Stimulated activated CD8-positive, alpha-beta memory T cell treated with anti-CD3 and anti-CD28 coated beads, Interleukin-12 subunit alpha, Interleukin-12 subunit beta, amount 100 ng/mL, for 24 hours (primary cell): Measurements from ENCODE around the gene CXCL3.

Experiments used
- DNase-seq: peaks from one replicate; pipeline ENCODE4 v3.0.0-alpha.2; 2020; ENCODE audit errors: extremely low read depth

Gene CXCL3

DNA sequence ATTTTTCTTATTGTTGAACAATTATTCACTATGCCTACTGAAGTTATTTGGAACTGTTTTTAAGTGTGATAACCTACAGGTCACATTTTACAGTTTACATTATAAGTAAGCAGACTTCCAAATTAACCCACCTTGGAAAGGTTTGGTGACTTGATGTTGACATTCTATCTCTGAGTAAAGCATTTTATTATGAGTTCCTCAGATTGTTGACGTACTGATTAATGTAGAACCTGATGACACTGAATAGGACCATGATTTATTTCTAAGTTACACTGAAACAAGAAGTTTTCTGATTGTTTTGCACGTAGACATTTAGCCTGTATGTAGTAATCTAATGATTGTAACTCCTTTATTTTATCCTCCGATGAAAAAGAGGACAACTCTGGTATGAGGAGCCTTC, 17.0 kb upstream of the CXCL3 start:
- no peak for DNase-seq

DNA sequence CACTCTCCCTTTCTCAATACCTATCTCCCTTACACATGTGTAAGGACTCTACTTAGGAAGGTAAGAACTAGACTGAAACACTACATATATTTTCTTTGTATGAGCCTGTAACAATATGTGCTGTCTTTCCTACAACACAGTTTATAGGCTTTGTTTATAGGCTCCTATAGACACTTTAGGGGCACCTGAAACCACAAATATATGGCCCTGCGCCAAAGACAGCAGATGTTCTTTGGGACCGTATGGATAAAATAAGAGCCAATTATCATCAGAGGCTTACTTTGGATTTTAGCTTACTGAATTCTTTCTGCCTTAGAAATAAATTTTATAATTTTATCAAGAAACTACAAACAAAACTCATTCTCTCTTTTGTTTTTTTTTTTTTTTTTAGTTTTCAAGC, 16.6 kb upstream of the CXCL3 start:
- DNase-seq = no peak

DNA sequence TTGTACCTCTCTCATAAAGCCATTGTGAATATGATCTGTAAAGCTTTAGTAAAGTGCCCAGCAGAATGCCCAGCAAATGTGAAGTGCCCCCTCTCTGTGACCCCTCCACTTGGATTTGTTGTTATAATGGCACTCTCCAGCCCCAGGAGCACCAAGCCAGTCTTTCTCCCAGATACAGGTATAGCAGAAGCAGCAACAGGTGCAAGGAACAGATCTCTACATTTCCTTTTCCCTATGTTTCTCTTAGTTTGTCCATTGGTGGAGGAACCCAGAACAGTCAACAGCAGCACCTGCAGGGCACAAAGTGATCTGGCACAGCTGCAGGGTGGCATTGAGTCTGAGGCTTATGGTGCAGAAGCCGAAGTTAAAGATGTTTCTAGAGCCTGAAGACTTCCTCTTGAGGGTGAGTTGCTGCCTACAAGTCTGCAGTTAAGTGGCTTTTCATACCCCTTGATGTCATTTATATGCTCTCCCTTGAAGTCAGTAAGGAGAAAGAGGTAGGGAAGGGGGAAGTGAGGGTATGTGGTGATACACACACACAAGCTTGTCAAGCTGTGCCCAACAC, 16.1 kb upstream of the CXCL3 start:
- DNase-seq = no peak

DNA sequence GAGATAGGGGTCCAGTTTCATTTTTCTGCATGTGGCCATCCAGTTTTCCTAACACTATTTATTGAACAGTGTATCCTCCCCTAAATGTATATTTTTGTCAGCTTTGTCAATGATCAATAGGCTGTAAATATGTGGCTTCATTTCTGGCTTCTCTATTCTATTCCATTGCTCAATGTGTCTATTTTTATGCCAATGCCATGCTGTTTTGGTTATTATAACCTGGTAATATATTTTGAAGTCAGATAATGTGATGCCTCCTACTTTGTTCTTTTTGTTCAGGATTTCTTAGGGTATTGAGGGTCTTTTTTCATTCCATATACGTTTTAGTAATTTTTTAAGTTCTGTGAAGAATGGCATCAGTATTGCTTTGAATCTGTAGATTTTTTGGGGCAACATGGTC, 8.7 kb upstream of the CXCL3 start:
- DNase-seq = no peak

DNA sequence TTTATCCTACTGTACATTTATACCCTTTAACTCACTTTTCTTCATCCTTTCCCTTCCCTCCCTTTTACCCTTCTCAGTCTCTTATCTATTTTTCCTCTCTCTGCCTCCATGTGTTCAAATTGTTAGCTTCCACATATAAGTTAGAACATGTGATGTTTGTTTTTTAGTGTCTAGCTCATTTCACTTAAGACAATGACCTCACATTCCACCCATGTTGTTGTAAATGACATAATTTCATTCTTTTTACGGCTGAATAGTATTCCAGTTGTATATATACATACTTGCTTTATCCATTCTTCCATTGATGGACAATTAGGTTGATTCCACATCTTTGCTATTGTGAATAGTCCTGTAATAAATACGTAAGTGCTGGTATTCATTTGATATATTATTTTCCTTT, 7.3 kb upstream of the CXCL3 start:
- DNase-seq = no peak

DNA sequence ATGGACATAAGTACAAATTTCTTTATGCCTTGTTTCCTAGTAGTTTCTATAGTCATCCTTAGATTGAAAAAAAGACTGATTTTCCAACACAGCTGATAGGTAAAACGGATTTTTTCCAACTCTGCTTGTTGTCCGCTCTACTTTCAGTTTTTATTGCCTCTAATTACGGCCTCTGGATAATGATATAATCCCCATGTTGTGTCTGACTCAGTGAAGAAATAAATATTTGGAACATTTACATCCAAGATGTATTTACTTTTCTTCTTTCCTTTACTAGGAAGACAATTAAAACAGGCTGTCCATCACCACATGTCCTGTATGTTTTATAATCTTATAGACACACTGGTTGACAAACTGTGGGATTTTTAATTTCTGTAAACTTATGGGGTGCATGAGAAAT, 6.8 kb upstream of the CXCL3 start:
- no peak for DNase-seq

DNA sequence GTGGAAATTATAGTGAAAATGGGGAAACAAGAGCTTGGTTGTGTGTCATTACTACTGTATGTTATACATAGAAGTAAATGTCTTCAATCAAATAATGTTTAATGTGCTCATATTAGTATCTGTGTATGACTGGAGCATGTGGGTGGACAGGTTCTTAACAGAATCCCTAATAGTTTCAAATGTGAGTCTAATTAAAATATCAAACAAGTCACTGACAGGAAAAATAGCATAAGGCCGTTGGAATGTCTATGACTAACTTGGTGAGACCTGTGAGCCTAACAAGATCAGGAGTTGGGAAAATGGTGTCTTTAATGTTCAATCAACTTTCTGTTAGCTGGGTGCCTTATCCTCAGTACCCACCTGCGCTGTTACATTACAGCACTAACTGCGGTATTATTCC, 6.2 kb upstream of the CXCL3 start:
- DNase-seq = no peak

DNA sequence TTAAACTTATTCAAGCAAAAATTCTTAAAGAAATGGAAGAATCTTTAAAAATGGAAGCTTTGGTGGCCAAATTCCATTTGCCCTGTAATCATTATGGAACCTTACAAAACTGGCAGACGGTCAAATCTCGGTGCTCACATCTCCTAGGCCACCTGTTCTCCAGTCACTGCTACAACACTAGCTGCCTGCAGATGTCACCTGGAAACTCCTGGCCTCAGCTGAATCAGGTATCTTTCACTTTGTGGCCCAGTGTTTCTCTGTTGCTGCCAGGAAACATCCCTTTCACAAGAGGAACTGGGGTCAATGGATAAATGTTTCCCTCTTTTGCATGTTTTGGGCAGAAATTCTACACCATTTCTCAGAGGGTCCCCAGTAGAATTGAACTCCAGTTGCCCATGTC, 4.2 kb upstream of the CXCL3 start:
- no peak for DNase-seq

DNA sequence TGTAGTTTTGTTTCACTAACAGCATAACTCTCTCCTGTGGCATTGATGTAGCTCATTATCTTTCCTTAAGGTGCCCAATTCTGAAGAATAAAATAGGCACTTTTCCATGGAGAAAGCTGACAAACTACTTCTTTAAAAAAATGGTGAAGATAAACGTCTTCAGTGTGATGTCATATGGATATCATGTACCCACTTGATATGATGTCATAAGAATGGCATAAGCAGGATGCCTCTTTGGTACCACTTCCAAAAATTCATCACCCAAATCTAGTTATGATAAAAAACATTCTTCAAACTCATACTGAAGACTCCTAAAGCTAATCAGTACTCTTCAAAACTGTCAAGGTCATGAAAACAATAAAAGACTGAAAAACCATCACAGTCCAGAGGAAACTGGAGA, 2.9 kb upstream of the CXCL3 start:
- DNase-seq = no peak

DNA sequence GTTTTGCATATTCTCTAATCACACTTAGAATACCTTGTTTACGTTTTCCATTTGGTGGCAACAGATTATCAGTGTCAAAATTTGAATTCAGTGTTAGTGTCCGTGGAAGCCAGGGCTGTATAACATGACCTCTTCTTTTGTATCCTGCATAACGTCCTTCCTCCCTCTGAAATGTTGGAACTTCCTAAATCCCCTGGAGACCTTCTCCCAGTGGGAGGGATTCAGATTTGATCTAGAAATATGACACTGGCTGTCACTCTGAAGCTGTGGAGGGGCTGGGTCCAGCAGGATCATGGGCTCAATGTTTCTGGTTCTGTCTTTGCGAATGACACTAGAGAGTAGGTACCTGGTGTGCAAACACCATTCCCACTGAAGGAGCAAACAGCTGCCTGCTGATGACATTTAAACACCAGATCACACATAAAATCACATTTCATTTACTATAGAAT, 850 bp upstream of the CXCL3 start:
- no peak for DNase-seq

DNA sequence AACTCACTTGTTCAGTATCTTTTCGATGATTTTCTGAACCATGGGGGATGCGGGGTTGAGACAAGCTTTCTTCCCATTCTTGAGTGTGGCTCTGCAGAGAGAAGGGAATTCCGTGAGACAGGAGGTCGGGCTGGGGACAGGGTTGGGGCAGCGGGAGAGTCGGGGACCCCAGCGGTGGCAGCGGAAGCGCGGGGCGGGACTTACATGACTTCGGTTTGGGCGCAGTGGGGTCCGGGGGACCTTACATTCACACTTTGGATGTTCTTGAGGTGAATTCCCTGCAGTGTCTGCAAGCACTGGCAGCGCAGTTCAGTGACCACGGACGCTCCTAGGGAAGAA, 434 bp downstream of the CXCL3 start:
- DNase-seq = no peak

DNA sequence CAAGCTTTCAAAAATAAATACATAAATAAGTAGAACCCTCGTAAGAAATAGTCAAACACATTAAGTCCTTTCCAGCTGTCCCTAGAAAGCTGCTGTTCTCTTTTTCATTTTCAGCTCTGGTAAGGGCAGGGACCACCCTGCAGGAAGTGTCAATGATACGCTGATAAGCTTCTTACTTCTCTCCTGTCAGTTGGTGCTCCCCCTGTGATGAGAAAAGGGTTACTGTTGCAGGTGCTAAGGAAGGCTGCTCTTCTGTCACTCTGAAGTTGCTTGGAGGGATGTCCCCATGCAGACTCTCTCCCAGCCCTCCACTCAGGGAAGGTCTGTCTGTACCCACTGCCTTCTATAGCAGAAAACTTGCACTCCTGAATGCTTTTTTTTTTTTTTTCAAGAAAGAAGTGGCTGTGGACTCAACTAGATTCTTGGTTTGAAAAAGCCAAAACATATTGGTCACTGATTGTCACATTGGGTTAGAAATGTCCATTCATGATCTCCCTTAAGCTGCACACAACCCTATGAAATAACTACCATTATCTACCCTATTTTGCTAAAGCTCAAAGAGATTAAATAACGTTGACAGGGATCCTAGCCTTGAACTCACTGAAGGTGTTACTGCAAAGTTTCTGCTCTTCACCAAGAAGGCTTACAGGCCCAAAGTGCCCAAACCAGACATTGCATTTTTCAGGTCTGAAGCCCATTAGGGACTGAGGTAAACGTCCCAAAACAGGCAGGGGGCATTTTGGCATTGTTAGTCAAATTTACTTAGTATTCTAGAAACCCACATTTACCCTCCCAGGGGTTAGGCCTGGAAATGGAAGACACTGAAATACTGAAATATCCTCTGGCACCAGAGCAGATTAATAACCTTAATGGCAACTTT, 1.2 kb downstream of the CXCL3 start:
- DNase-seq = no peak

DNA sequence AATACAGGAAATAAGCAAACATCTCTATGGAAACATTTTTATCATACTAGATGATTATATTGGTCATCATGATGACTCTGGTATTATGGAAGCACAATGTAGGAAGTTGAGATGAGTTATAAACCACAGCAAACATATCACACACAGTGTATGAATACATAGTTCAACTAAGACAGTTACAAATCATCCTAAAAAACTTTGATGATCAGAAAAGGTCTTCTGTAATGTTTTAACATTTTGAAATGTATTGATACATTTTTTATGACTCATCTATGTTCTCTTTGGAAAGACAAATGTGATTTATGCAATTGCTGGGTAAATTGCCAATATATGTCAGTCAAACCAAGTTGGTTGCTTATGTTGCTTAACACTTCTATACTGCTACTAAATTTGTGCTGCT, 4.8 kb downstream of the CXCL3 start:
- no peak for DNase-seq

DNA sequence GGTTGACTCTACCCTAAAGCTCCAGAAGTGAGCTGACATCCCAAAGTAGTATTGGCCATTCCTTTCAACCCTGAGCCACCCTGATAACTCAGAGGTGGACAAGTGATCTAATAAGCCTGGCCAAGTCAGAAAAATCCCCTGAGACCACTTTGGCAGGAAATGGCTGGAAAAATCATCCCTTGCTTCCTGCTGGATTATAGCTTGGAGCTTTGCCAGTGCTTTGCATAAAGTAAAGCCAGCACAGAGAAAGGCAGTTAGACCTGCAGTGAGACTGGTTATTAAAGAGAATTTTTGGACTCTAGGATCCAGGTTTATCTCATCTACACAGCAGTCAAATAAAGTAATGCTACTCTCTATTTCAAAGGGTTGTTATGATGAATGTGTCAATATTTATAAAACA, 6.4 kb downstream of the CXCL3 start:
- DNase-seq = no peak

DNA sequence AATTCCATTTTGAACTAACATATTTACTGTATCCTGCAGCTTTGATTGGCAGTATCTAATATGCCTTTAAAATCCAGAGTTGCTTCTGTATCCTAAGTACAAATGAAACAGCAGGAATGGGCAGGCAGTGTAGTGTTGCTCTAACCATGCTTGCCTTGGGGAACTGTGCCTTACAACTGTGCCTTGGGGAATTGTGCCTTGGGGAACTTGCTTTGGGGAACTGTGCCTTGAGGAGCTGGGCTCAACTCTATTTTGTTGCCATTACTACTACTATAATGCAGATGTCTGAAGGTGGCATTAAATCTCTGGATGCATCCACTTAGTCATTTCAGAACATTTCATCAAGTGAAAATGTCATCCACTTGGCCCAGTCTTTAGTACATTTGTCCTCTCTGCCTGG, 6.9 kb downstream of the CXCL3 start:
- no peak for DNase-seq

DNA sequence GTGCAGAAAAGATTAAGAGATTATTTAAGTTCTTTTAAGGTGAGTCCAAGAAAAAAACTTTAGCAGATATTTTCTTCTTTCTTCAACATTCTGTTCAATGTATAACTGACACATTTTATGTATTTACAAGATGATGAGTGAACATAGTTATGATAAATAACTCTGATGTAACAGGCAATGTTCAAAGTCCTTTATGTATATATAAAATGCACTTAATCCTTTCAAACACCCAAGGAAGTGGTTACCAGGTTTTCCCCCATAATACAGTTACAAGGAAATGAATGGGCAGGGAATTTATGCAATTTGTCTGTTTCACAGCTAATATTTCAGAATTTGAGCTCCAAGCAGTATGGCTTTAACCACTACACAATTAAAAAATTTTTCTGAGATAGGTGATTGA, 8.2 kb downstream of the CXCL3 start:
- no peak for DNase-seq

DNA sequence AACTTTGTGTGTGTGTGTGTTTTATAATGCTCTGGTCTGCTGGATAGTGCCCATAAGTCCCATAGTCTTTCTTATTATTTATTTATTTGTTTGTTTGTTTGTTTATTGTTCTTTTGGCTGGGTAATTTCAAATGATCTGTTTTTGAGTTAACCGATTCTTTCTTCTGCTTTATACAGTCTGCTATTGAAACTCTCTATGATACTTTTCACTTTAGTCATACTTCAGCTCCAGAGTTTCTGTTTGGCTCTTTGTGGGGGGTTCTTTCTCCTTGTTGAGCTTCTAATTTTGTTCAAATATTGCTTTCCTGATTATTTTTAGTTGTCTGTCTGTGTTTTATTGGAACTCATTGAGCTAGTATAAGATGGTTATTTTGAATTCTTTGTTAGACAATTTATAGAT, 10.0 kb downstream of the CXCL3 start:
- no peak for DNase-seq

DNA sequence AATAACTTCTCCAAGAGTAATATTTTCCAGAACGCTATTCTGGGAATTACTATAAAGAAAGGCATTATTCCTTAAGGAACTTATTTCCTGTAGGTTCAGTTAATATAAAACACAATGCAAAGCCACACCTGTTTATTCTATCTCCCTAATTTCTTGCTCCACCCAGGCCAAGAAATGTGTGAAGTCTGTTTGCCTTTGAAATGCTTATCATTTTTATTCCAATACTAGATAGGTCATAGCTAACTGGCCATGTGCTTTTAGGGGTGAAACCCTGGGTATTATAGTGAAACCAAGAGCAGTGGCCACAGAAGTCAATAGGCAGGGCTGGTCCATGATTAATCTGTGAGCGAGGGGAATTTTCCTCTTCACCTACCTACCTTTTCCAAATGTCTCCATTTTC, 14.8 kb downstream of the CXCL3 start:
- DNase-seq = no peak

DNA sequence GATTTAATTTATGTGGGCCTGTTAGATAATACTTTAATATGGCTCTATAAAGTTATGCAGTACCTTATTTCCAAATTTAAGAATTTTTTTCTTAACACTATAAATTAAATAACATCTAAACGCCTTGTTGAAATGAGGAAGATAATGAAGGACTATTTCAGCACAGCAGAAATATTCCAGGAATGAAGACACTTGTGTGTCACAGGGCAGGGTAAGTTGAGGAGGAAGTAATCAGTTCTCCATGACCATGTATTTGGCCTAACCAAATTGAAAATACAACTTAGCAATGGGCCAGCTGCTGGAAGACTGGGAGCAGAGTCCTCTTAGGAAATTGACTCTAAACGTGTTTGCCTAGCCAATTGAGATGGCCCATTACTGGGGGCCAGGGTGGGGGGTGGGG, 16.9 kb downstream of the CXCL3 start:
- no peak for DNase-seq

DNA sequence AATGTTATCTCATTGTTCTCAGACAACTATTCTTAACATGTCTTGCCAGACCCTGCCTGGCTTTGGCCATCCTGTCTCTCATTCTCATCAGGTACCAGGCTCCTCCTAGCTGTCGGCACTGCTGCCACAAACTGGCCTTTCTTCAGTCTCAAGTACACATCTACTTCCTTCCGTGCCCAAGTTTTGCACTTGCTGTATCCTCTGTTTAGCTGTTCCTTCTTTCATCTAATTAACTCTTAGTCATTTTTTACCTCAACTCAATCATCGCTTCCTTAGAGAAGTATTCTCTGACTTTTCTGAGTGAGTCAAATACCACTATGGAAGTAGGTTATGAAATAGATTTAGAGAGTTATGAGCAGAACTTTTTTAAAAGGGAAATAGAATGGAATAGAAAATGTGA, 19.7 kb downstream of the CXCL3 start:
- DNase-seq = no peak

DNA sequence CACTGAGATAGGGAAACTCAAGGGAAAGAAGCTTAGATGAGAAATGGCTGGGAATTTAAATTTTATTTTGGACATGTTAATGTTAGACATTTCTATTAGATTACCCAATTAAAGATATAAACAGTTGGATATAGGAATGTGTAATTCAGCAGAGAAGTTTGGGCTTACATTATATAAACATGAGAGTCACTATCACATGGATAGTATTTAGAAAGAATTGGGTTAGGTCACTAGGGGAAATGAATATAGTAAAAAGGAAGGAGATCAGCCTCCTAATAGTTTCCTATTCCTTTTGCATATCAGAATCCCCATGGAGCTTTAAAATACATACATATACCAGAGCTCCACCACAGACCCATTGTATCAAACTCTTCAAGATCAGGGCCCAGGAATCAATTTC, 20.4 kb downstream of the CXCL3 start:
- no peak for DNase-seq

DNA sequence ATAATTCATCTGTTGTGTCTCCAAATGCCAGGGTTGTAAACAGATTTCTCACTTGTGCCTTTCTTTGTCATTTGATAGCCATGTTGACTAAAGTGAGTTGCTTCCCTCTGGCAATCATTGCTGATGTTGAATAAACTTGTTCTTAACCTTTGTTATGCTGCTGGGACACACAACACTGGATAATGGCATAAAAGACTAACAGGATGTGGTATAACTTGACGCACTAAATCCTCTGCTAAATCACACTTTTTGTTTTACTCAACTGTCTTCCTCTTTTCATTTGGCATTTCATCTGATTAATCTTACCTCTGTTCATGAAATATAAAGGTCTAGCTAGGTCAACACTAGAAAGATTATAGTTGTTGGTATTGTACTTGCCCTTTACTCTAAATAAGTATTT, 22.4 kb downstream of the CXCL3 start:
- no peak for DNase-seq

DNA sequence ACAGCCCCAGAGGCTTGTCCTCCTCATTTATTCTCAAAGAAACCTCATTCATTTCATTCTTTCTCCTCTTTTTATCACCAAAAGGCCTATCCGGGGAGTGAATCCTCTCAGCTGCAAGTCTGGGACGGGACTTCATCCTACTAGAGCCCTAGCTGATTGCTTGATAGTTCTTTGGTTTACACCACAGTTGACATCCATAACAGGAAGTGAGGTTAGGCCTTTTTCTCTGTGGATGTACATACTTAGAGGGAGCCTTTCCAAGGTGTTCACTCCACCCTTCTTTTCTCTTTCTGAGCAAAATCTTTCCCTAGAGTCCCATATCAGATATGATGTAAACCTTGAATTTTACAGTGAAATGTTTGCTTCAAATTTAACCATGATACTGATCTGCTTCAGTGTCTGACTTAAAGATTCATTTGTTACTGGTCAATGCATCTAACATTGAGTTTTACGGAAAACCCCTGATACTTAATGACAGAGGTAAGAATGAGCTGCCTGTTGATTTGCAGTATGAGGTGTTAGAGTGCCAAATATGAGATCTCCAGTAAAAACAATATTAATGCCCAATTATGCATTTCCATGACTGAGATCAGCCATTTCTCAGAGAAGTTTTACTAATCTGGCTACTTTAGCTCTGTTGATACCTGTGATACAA, 23.2 kb downstream of the CXCL3 start:
- DNase-seq = no peak
